Naive thymus-derived CD4-positive, alpha-beta T cell (primary cell): Measurements from ENCODE around the gene STK32C. TPM values are rescaled to one million over a fixed set of nuclear protein-coding genes. Genes with fewer than 3 reads are reported as not detected.
"Not testable (repeated sequence)": the region's sequence is repeated elsewhere in the genome, so short reads cannot be mapped to it uniquely, and the experiment has no call there.

Experiments used
- ATAC-seq: fragments of 150-1000 bp; cut with Tn5 transposase; 2 replicates; pipeline ENCODE4 v1.10.0; 2021; ENCODE audit warnings: mild to moderate bottlenecking, moderate library complexity
- CTCF ChIA-PET: fragments of 350-600 bp; sonication (Branson Sonifier 250); formaldehyde crosslinking; loops from one replicate; lab custom pipeline; 2021; ENCODE audit warnings: antibody characterized with exemption; lab: Charles Lee
- POLR2A ChIA-PET: fragments of 350-600 bp; sonication (Branson Sonifier 250); formaldehyde crosslinking; loops from one replicate; lab custom pipeline; 2021; ENCODE audit warnings: antibody characterized with exemption, inconsistent platforms; lab: Charles Lee
- DNase-seq, 9 donors: peaks; one replicate each; pipeline versions ENCODE4 v3.0.0 to v3.0.0-alpha.2; 2020 to 2022; ENCODE audit warnings: mixed read lengths in 1 of 9
- H3K27ac ChIP-seq: one replicate; pipeline ENCODE4 v1.7.0; 2013; ENCODE audit warnings: mild to moderate bottlenecking, low read depth, low read length, moderate library complexity
- H3K27me3 ChIP-seq, 2 donors: one replicate each; pipeline ENCODE4 v1.7.0; 2013; ENCODE audit warnings: low read length in 2 of 2, mild to moderate bottlenecking in 2 of 2, moderate library complexity in 2 of 2; ENCODE audit not compliant: control insufficient read depth in 2 of 2, insufficient read depth in 2 of 2
- H3K36me3 ChIP-seq, 3 experiments: 1 replicate in 2 of 3; 2 replicates in 1 of 3; pipeline ENCODE4 v1.7.0; 2013; ENCODE audit warnings: low read length in 3 of 3, mild to moderate bottlenecking in 3 of 3, moderate library complexity in 1 of 3; ENCODE audit not compliant: insufficient read depth in 3 of 3, control insufficient read depth in 2 of 3
- H3K4me1 ChIP-seq, 2 donors: one replicate each; pipeline ENCODE4 v1.7.0; 2013; ENCODE audit warnings: low read length in 2 of 2, mild to moderate bottlenecking in 2 of 2, moderate library complexity in 1 of 2; ENCODE audit not compliant: control insufficient read depth in 2 of 2, insufficient read depth in 2 of 2
- H3K4me3 ChIP-seq: 2 replicates; pipeline ENCODE4 v1.7.0; 2013; ENCODE audit warnings: mild to moderate bottlenecking, low read length
- H3K9me3 ChIP-seq, 3 experiments: 1 replicate in 2 of 3; 2 replicates in 1 of 3; pipeline ENCODE4 v1.7.0; 2013; ENCODE audit warnings: low read length in 3 of 3; ENCODE audit not compliant: control insufficient read depth in 2 of 3
- H3K27ac Mint-ChIP-seq, 9 donors: one replicate each; pipeline ENCODE4 v1.8.0; 2020 to 2022; ENCODE audit warnings: mixed read lengths in 9 of 9, mild to moderate bottlenecking in 8 of 9, moderate library complexity in 5 of 9, inconsistent platforms in 2 of 9
- H3K27me3 Mint-ChIP-seq, 5 donors: one replicate each; pipeline ENCODE4 v1.8.0; 2021 to 2022; ENCODE audit warnings: mixed read lengths in 5 of 5, mild to moderate bottlenecking in 1 of 5
- H3K36me3 Mint-ChIP-seq, 5 donors: one replicate each; pipeline ENCODE4 v1.8.0; 2020 to 2022; ENCODE audit warnings: mixed read lengths in 5 of 5, mild to moderate bottlenecking in 3 of 5, inconsistent platforms in 1 of 5
- H3K4me1 Mint-ChIP-seq, 7 donors: one replicate each; pipeline ENCODE4 v1.8.0; 2020 to 2022; ENCODE audit warnings: mixed read lengths in 7 of 7, mild to moderate bottlenecking in 3 of 7, inconsistent platforms in 1 of 7
- H3K4me3 Mint-ChIP-seq, 10 donors: one replicate each; pipeline ENCODE4 v1.8.0; 2020 to 2022; ENCODE audit warnings: mild to moderate bottlenecking in 10 of 10, mixed read lengths in 10 of 10, moderate library complexity in 6 of 10, inconsistent platforms in 2 of 10
- H3K9me3 Mint-ChIP-seq, 11 donors: one replicate each; pipeline ENCODE4 v1.8.0; 2020 to 2022; ENCODE audit warnings: mixed read lengths in 11 of 11, mild to moderate bottlenecking in 4 of 11, inconsistent platforms in 1 of 11, moderate library complexity in 1 of 11
- intact Hi-C, 2 donors: fragments of 100-400 bp; cut with micrococcal nuclease; formaldehyde crosslinking; loops; one replicate each; pipeline ENCODE4 v1.15.1; 2023
- polyA plus RNA-seq, 2 donors: library from polyadenylated mRNA; unstranded; fragments of 300-500 nt; fragmentation: Illumina TruSeq; gene quantifications; one replicate each; pipeline ENCODE4 v1.2.3, GENCODE V29; 2021
- total RNA-seq, 6 experiments: library from RNA in 5 of 6; stranded (reverse) in 5 of 6; gene quantifications; 1 replicate in 5 of 6; 2 replicates in 1 of 6; pipeline ENCODE4 v1.2.3 and lab custom pipeline; 2021 to 2026

STK32C gene
- total and polyA plus RNA-seq, 7 experiments from 2014 or later: 4.6 to 19.4 (median 11.8) TPM

- Mint-ChIP-seq H3K27me3 (no peaks in the 10 kb centered on the region), H3K27ac (no peak overlapping the region), H3K4me1 (peaks cover 0 to 10% (median 5%) of the 10 kb centered on the region in 7 donors), H3K4me3 (no peak overlapping the region), H3K36me3 (no peaks in the 10 kb centered on the region), H3K9me3 (peaks cover 0 to 17% (median 0%) of the 10 kb centered on the region in 11 donors)
- ATAC-seq (no peak), DNase-seq (no peak)
- no peaks in the 10 kb centered on the region for H3K9me3 ChIP-seq
- CTCF ChIA-PET: no interaction called here
- no peak overlapping the region for H3K4me3 ChIP-seq
- no peaks in the 10 kb centered on the region for H3K36me3 ChIP-seq
- H3K27me3 ChIP-seq: no peaks in the 10 kb centered on the region
- POLR2A ChIA-PET: no interaction called here
- H3K4me1 ChIP-seq: no peaks in the 10 kb centered on the region
- no peak overlapping the region for H3K27ac ChIP-seq
- intact Hi-C loops: no loop called here
Measured at GRCh38 chr10:132272231-132272971, 35.3 kb downstream of the STK32C start.

- ChIA-PET POLR2A (no interaction called here), CTCF (no interaction called here)
- Histone ChIP-seq H3K9me3 (no peaks in the 10 kb centered on the region), H3K4me1 (peaks cover 0 to under 1% of the 10 kb centered on the region in 2 donors), H3K27me3 (no peaks in the 10 kb centered on the region), H3K36me3 (no peaks in the 10 kb centered on the region), H3K4me3 (no peak overlapping the region), H3K27ac (no peak overlapping the region)
- intact Hi-C loops: no loop called here
- H3K9me3 Mint-ChIP-seq: peaks cover 0 to 18% (median 0%) of the 10 kb centered on the region in 11 donors
- DNase-seq: no peak
- no peaks in the 10 kb centered on the region for H3K36me3 Mint-ChIP-seq
- H3K4me1 Mint-ChIP-seq: peaks cover 0 to 13% (median 5%) of the 10 kb centered on the region in 7 donors
- no peak overlapping the region for H3K27ac Mint-ChIP-seq
- H3K27me3 Mint-ChIP-seq: no peaks in the 10 kb centered on the region
- no peak overlapping the region for H3K4me3 Mint-ChIP-seq
- ATAC-seq: no peak
Measured at GRCh38 chr10:132271458-132272230, 36.1 kb downstream of the STK32C start.

- H3K4me1 Mint-ChIP-seq: peaks cover 4 to 20% (median 12%) of the 10 kb centered on the region in 7 donors
- no peak overlapping the region for H3K4me3 ChIP-seq
- intact Hi-C loops: no loop called here
- H3K9me3 ChIP-seq: no peaks in the 10 kb centered on the region
- H3K27me3 ChIP-seq: no peaks in the 10 kb centered on the region
- H3K36me3 ChIP-seq: no peaks in the 10 kb centered on the region
- peaks cover 0 to 18% (median 0%) of the 10 kb centered on the region in 11 donors for H3K9me3 Mint-ChIP-seq
- no peaks in the 10 kb centered on the region for H3K36me3 Mint-ChIP-seq
- ChIA-PET POLR2A (no interaction called here), CTCF (no interaction called here)
- no peak overlapping the region for H3K27ac Mint-ChIP-seq
- ATAC-seq (no peak), DNase-seq (no peak)
- no peak overlapping the region for H3K4me3 Mint-ChIP-seq
- H3K27me3 Mint-ChIP-seq: no peaks in the 10 kb centered on the region
- H3K4me1 ChIP-seq: peaks cover 0 to 5% of the 10 kb centered on the region in 2 donors
- no peak overlapping the region for H3K27ac ChIP-seq
Measured at GRCh38 chr10:132270721-132271457, 36.9 kb downstream of the STK32C start.

DNA sequence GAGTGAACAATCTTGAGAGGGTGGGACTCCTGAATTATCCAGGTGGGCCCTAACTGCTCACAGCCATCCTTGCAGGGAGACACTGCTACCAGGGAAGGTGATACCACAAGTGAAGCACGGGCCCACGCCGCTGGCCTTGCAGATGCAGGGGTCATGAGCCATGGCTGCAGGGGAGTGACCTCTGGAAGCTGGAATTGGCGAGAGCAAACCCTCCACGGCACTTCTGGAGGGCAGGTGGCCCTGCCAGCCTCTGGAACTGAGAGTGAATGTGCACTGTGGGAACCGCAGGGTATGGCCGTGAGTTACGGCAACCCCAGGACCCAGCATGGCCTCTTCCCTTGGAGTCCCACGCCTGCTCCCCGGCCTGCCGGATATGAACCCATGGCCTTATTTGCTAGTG lies 37.5 kb downstream of the STK32C start:
- intact Hi-C loops: no loop called here
- peaks cover 0 to 5% of the 10 kb centered on the region in 2 donors for H3K4me1 ChIP-seq
- H3K36me3 Mint-ChIP-seq: no peaks in the 10 kb centered on the region
- no peaks in the 10 kb centered on the region for H3K36me3 ChIP-seq
- ChIA-PET POLR2A (no interaction called here), CTCF (no interaction called here)
- no peaks in the 10 kb centered on the region for H3K27me3 Mint-ChIP-seq
- no peak for ATAC-seq
- no peak for DNase-seq
- no peak overlapping the region for H3K4me3 ChIP-seq
- H3K27ac Mint-ChIP-seq: no peak overlapping the region
- H3K9me3 Mint-ChIP-seq: peaks cover 0 to 18% (median 0%) of the 10 kb centered on the region in 11 donors
- peaks cover 4 to 21% (median 13%) of the 10 kb centered on the region in 7 donors for H3K4me1 Mint-ChIP-seq
- H3K27me3 ChIP-seq: no peaks in the 10 kb centered on the region
- H3K4me3 Mint-ChIP-seq: no peak overlapping the region
- no peak overlapping the region for H3K27ac ChIP-seq
- H3K9me3 ChIP-seq: no peaks in the 10 kb centered on the region

DNA sequence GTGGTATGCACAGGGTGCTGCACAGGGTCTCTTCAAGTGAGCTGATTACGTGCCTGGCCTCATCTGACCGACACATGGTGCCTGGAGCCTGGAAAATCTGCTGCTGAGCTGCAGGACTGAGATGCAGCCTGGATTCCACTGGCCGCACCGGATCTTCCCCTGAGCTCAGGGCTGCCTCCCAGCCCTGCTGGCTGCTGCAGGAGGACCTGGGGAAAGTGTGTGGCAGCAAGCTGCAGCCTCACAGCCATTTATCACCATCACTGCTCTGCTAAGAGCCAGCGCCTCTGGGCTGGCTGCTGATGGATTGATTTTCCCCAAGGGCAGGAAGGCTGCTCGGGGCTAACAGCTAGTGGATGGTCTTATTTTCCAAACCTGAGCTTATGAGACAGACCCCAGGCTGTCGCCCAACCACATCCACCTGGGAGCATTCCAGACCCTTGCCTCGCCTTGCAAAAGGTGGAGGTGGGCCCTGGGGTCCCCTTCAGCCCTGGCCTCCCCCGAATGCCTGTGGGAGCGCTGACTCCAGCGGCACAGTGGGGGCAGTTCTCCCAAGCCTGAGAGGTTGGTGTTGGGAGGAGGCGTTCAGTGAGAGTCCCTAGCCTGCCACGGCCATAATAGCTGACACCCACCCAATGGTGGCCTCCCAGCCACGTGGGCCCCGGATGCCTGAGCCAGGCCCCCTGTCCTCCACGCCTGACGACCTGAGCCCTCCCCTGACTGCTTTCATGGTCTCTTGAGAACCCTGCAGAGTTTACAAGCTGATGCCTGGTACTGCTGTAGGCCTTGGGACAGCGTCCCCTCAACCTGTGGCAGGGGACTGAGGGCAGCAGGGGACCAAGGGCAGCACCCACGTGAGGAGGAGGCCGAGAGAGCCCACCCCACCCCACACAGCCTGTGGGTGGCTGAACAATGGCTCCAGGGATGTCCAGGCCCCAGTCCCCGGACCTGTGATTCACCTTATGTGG lies 38.2 kb downstream of the STK32C start:
- DNase-seq: no peak
- intact Hi-C loops: no loop called here
- ATAC-seq: no peak
- no peak overlapping the region for H3K27ac ChIP-seq
- Mint-ChIP-seq H3K36me3 (no peaks in the 10 kb centered on the region), H3K4me3 (no peak overlapping the region), H3K27ac (no peak overlapping the region), H3K9me3 (peaks cover 0 to 18% (median 0%) of the 10 kb centered on the region in 11 donors), H3K27me3 (no peaks in the 10 kb centered on the region), H3K4me1 (peaks cover 4 to 21% (median 13%) of the 10 kb centered on the region in 7 donors)
- H3K4me1 ChIP-seq: peaks cover 0 to 5% of the 10 kb centered on the region in 2 donors
- no peaks in the 10 kb centered on the region for H3K27me3 ChIP-seq
- no peaks in the 10 kb centered on the region for H3K9me3 ChIP-seq
- H3K4me3 ChIP-seq: no peak overlapping the region
- ChIA-PET POLR2A (no interaction called here), CTCF (interaction anchor here (0.5 kb wide), 1 partner anchor 290 kb away, joined by 4 read pairs; no protein-coding TSS in a partner anchor)
- H3K36me3 ChIP-seq: no peaks in the 10 kb centered on the region

GRCh38 chr10:132267916-132268315 lies 39.8 kb downstream of the STK32C start:
- H3K27me3 ChIP-seq, H3K36me3 Mint-ChIP-seq, intact Hi-C loops, H3K27ac ChIP-seq, H3K36me3 ChIP-seq, ATAC-seq, DNase-seq, POLR2A ChIA-PET, H3K9me3 ChIP-seq, H3K4me3 Mint-ChIP-seq, H3K4me1 ChIP-seq, H3K27me3 Mint-ChIP-seq, H3K4me3 ChIP-seq, H3K27ac Mint-ChIP-seq, CTCF ChIA-PET: not testable (repeated sequence)
- Mint-ChIP-seq H3K4me1 (peaks cover 4 to 20% (median 13%) of the 10 kb centered on the region in 7 donors), H3K9me3 (peaks cover 0 to 18% (median 0%) of the 10 kb centered on the region in 11 donors)
